Measurements from ENCODE around the gene SPRED2.

Gene SPRED2

DNA sequence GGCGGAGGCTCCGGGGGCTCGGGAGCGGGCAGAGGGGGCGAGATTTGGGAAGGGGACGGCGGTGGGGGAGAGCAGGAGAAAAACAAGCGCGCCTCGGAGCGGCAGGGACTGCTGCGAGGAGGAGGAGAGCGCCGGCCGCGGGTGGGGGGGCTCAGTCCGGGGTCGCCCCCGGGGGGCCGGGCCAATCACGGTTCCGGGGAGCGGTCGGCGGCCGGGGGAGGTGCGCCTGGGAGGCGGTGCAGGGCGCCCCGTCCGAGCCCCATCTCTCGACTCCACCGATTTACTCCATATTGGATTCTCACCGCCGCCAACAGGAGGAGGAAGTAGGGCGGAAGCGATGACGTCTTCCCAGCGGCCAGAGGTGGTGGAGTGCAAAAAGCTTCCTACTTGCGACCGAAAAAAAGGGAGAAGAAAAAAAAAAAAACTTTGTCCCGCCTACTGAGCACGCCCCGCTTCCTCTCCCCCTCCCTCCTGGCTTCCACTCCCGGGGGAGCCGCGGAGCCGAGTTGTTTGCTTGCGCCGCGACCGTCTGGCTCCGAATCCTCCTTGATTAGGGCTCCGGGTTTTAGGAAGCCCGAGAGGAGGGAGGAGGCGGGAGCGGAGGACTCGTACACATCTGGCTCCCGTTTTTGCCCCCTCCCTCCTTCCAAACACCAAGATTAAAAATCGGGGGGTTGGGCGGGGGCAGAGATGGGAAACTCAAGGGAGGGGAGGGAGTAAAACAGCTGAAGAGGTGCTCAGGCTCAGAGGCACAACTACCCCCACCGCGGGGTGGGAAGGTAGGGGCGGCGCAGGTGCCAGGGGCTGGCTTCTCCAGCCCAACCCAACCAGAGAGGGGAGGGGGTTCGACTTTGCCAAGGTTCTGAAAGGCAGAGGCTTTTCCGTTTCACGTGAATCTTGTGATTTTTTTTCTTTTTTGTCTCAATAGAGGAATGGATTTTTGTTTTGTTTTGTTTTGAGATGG is at the start of gene SPRED2:
Gene SPRED2, minus strand, starts transcription at position 373 of the 964 bp plus-strand sequence. CDS start 612 bp downstream, outside the sequence.
- peak; percentile 72 for DNase-seq

DNA sequence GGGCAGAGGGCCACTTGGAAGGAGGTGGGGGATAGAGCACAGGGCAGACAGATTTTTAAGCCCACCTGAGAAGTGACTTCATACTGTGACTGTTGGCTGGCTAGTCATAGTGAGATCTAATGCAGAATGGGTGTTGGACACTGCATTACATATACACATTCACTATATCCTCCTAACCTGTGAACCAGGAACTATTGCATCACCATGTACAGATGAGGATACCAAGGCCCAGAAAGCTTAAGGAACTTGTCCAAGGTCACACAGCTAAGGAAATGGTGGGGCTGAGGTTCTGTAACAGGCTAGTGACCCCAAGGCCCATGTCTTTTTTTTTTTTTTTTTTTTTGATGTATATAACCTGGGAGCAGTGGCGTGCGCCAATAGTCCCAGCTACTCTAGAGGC is 49.6 kb upstream of the SPRED2 start:
- DNase-seq = no peak

DNA sequence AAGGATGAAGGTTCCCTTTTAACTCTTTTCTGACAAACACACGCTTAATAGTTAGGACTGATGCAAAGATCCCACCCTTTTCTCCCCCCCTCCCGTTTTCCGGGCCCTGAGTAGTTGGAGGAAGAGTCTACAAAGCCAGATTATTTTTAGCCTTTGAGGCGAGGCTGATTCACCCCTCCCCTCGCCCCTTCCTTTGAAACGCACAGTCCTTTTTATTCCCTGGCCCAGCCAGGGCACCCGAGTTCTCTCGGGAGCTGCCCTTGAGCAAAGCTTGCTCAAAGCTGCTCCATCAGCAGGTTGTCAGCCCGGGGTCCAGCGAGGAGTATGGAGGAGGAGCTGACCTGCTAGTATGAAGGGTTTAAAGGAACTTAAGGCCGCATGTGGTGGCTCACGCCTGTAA is 47.1 kb upstream of the SPRED2 start:
- no peak for DNase-seq

DNA sequence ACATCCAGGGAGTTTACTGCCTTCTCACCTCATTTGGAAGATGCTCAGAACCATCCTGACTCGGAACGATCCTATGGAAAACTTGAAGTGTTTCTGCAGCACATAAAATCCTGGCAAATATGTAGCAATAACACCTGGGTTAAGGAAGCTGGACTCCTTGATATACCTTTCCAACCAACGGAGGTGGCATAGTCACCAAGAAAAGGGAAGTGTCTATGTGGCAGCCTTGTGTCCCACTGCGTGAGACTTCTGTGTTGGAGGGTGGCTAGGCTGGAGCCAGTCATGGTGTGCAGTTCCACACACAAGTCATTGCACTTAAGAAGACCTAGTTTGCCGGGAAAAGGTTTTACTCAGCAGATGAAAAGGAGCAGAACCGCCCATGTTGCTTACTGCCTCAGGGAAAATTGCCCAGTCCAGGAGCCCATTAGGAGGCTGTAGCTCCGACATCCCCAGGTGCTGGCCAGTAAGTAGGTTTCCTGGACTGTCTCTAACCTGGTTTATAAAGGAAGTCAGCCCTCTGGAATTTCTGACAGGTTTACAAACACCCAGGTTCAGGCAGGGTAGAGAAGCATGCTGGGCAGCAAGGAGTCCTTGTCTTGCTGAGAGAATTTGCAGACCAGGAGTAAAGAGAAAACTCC is 46.2 kb upstream of the SPRED2 start:
- no peak for DNase-seq

DNA sequence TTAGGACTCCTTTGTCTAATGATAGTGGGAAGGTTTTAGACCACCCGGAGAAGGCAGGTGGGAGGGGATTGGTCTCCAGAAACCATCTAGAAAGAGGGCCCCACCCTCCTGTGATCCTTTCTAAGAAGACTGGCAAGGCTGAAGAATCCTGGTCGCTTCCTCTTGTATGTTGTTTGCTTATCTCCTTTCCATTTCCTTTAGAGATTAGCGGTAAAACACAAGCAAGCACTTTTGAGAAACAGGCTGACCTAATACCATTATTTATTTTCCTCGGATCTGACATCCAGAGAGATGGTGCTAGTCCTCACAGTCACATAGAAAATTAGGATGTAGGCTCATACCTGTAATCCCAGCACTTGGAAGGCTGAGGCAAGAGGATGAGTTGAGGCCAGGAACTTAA is 45.2 kb upstream of the SPRED2 start:
- DNase-seq = no peak

DNA sequence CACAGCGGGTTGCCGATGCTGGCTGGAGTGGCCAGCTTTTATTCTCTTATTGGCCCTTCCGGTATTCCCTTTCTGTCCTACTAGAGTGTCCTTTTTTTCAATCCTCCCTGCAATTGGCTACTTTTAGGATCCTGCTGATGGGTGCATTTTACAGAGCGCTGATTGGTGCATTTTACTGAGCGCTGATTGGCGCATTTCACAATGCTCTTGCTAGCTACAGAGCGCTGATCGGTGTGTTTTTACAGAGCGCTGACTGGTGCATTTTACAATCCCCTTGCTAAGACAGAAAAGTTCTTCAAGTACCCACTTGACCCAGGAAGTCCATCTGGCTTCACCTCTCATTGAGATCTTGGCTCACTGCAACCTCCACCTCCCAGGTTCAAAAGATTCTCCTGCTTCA is 44.4 kb upstream of the SPRED2 start:
- DNase-seq = no peak

DNA sequence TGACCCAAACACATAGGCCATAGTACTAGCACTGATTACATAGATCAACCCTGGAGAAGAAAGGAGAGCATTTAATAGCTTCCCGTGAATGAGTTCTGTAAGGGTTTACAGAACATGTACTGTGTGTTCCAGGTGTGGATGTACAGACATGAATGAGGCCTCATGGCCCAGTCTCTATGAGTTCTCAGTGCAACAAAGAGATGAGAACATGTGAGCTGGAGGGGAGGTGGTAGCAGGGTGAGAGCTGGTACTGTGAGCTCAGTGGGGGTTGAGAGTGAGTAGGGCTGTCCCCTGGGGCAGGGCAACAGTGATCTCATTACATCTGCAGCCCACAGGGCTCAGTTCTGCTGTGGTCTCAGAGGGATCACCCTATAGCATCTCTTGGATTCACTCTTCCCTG is 42.6 kb upstream of the SPRED2 start:
- DNase-seq = no peak

GRCh38 chr2:65473045-65473444 is 40.6 kb upstream of the SPRED2 start:
- no peak for DNase-seq

DNA sequence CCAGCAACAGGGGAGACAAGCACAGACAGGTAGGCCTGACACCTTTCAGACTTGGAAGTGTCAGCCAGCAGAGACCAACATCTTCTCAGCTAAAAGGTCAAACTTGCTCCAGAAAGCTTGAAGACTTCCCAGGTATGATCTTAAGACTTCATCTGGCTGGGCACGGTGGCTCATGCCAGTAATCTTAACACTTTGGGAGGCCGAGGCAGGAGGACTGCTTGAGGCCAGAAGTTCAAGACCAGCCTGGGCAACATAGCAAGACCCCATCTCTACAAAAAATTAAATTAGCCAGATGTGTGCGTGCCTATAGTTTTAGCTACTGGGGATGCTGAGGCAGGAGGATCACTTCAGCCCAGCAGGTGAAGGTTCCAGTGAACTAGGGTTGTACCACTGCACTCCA is 39.0 kb upstream of the SPRED2 start:
- no peak for DNase-seq

- DNase-seq = no peak
Observed at GRCh38 chr2:65466551-65466950, 34.2 kb upstream of the SPRED2 start.

GRCh38 chr2:65465857-65466256 is 33.5 kb upstream of the SPRED2 start:
- DNase-seq = no peak

DNA sequence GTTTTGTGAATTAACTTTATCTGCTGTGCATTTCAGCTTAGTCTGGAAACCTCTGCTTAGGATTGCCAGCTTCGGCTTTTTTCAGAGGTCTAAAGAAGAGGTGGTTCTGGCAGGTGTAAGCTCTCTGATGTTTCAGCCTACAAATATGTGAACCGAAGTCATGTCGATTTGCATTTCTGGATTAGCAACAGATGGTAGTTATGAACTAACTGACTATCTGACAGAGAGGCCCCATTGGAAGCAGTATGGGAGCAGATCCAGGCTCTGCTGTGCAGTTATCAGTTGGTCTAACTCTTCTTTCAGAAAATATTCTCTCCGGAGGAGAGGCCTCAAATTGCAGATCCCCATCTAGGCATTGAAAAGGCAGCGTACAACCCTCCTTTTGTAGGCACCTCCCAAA is 32.7 kb upstream of the SPRED2 start:
- DNase-seq = no peak

DNA sequence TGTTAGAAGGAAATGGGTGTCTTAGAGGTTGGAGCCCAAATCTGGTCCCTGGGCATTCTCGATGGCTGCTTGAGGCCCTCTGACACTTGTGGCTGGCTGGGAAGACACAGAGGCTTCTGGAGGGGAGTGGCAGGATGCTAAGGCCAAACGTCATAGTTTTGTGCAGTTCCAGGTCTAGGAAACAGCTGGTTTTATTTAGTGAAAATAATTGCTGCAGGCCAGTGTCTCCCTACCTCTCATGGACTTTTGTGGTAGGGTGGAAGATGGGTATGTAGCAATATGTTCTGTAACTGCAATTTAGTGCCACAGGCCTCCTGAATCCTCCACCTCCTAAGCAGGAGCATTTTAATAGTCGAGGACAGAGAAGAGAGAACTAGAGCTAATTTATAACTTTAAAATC is 32.2 kb upstream of the SPRED2 start:
- no peak for DNase-seq

DNA sequence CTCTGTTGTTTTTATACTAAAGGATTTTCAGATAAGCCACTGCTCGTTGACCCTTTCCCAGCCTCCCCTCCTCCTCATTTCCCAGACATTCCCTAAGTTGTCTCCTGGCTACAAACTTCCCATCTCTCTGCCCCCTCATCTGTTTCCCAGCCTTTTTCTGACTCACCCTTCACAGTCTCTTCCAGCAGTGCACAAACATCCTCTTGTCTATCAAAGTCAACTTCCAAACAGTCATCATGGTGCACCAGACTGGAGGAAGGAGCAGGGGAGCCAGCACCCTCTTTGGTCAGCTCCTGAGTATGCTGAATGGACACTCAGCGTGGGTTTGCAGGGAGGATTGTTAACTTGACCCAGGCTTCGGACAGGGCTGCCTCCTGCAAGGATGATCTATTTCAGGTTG is 26.6 kb upstream of the SPRED2 start:
- no peak for DNase-seq

- DNase-seq = no peak
Observed at GRCh38 chr2:65456886-65457285, 24.5 kb upstream of the SPRED2 start.

- DNase-seq = no peak
Observed at GRCh38 chr2:65456064-65456463, 23.7 kb upstream of the SPRED2 start.

DNA sequence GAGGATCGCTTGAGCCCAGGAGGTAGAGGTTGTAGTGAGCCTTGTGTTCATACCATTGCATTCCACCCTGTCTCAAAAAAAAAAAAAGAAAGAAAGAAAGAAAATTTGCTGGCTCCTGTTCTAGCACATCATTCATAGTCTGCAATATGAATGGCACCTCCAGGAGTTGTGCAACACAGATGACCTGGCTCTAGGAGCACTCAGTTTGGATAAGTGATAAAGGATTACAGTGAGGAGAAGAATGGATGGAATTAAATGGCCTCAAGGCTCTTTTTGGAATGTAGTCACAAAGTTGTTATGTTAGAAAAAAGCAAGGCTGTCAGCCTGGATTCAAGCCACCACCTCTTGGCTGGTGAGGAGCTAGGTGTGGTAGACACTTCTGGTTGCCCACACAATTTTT is 21.5 kb upstream of the SPRED2 start:
- DNase-seq = no peak

GRCh38 chr2:65452150-65452895 is 19.9 kb upstream of the SPRED2 start:
- DNase-seq = no peak

DNA sequence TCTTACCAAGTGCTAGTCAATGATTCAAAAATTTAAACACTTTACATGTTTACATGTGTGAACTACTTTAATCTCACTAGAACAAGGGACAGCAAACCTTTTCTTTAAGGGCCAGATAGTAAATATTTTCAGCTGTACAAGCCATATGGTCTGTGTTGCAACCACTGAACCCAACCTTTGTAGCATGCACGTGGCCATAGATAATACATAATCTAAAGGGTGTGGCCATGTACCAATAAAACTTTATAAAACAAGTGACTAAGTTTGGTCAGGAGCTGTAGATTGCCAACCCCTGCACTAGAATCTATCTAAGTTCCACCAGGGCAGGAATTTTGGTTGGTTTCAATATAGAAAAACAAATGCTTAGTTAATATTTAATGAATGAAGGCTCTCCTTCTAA is 18.4 kb upstream of the SPRED2 start:
- DNase-seq = no peak

GRCh38 chr2:65450393-65450792 is 18.0 kb upstream of the SPRED2 start:
- no peak for DNase-seq

DNA sequence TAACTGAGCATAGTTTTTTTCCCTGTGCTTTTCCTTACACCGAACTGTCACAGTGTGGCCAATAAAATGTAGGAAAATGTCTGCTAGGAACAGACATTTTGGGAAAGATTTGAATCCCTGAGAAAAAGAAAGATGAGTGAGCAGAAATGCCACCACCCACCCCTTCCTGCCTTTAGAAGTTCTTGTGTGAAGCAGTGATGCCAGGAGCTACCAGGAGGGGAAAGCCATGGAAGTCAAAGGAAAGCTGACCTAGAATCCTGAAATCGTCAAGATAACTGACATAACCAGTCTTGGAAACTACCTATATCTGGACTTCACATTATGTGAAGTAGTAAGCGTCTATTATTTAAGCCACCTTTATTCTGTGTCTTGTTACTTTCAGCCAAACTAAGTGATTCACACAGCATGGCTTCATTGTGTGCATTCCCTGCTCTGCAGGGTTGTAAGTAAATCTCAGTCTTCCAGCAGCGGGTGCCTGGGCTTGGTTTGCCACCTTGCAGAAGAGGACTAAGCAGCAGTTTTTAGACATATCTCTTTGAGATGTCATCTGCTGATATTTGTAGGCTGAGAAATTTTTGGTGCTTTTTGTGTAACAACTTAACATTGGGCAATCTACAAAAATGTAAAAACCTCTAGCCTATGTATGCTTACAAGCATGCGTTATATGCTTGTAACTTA is 11.2 kb upstream of the SPRED2 start:
- no peak for DNase-seq

DNA sequence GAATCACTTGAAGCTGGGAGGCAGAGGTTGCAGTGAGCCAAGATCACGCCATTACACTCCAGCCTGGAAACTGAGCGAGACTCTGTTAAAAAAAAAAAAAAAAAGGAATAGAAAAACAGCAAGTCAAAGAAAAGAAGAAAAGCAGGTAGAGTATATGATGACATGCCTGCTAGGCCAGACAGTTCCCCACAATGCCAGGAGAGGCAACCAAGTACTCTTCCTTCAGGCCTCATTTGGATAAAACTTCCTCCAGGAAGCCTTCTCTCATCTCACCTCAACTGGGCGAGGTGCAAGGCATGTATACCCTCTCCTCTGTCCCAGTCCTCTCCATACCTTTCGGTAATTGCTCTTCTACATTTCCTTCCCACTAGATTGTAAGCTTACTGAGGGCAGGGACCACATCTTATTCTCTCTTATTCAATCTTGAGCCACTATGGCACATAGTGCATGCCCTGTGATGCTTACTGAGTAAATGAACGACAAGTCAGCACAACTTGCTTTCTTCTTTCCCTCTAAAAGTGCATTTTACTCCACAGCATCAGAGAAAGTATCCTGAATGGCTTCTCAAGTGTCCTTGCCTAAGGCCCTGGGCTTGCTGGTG is 10.1 kb upstream of the SPRED2 start:
- DNase-seq = no peak

All from NCI-H1092 (cell line).